Stimulated activated CD8-positive, alpha-beta memory T cell treated with anti-CD3 and anti-CD28 coated beads, Interleukin-4, amount 100 ng/mL, for 1 hour (primary cell): ENCODE results near the gene DUOX2.
"Not testable (repeated sequence)": the region's sequence is repeated elsewhere in the genome, so short reads cannot be mapped to it uniquely, and the experiment has no call there.

ENCODE experiments used
- DNase-seq, 2 donors: peaks; one replicate each; pipeline ENCODE4 v3.0.0-alpha.2; 2020; ENCODE audit warnings: low read depth in 2 of 2, low spot score in 1 of 2

Gene DUOX2

GRCh38 chr15:45138814-45139765, 25.1 kb upstream of the DUOX2 start:
- DNase-seq = no peak

GRCh38 chr15:45137703-45138102, 23.7 kb upstream of the DUOX2 start:
- no peak for DNase-seq

- DNase-seq = no peak
Measured at GRCh38 chr15:45136378-45136764, 22.4 kb upstream of the DUOX2 start.

- not testable (repeated sequence) for DNase-seq
Measured at GRCh38 chr15:45135705-45136377, 21.9 kb upstream of the DUOX2 start.

GRCh38 chr15:45134682-45135604, 21.0 kb upstream of the DUOX2 start:
- DNase-seq = no peak

GRCh38 chr15:45134046-45134445, 20.1 kb upstream of the DUOX2 start:
- no peak for DNase-seq

- no peak for DNase-seq
Measured at GRCh38 chr15:45133561-45133920, 19.6 kb upstream of the DUOX2 start.

- DNase-seq = no peak
Measured at GRCh38 chr15:45132844-45133560, 19.0 kb upstream of the DUOX2 start.

- DNase-seq = no peak
Measured at GRCh38 chr15:45131510-45131909, 17.5 kb upstream of the DUOX2 start.

GRCh38 chr15:45130291-45131000, 16.5 kb upstream of the DUOX2 start:
- DNase-seq = no peak

- DNase-seq = no peak
Measured at GRCh38 chr15:45129651-45130129, 15.7 kb upstream of the DUOX2 start, which contains the start of the genes DUOX1 and DUOXA1. TSS of gene DUOX1 (plus strand) at chr15:45129994. CDS start at chr15:45131967, 1,973 bp downstream. TSS of gene DUOXA1 (minus strand) at chr15:45129879. CDS start at chr15:45123014, 6,865 bp downstream.

- no peak for DNase-seq
Measured at GRCh38 chr15:45128971-45129639, 15.1 kb upstream of the DUOX2 start.

- peak in 1 of 2 donors; percentile 8 for DNase-seq
Measured at GRCh38 chr15:45126535-45127158, 12.7 kb upstream of the DUOX2 start.

GRCh38 chr15:45123397-45123796, 9.4 kb upstream of the DUOX2 start:
- no peak for DNase-seq

- no peak for DNase-seq
Measured at GRCh38 chr15:45122719-45123118, 8.7 kb upstream of the DUOX2 start.

GRCh38 chr15:45121706-45122417, 7.9 kb upstream of the DUOX2 start:
- DNase-seq = no peak

- DNase-seq = no peak
Measured at GRCh38 chr15:45121020-45121419, 7.0 kb upstream of the DUOX2 start.
